Ovary (tissue), 9 donors: ENCODE results near the gene OR2C3. TPM values are rescaled to one million over a fixed set of nuclear protein-coding genes. Genes with fewer than 3 reads are reported as not detected.
"Not testable (repeated sequence)": the region's sequence is repeated elsewhere in the genome, so short reads cannot be mapped to it uniquely, and the experiment has no call there.

Experiments used
- DNase-seq, 5 donors: peaks; one replicate each; pipeline ENCODE4 v3.0.0-alpha.2; 2019 to 2020
- H3K27ac ChIP-seq, 2 donors: fragments of 200-600 bp; one replicate each; pipeline versions ENCODE4 v1.5.1 to v1.8.0; 2019 to 2022
- H3K27me3 ChIP-seq: fragments of 200-600 bp; one replicate; pipeline ENCODE4 v1.8.0; 2022
- H3K36me3 ChIP-seq: fragments of 200-600 bp; sonication (generic); one replicate; pipeline ENCODE4 v1.5.1; 2019
- H3K4me1 ChIP-seq: one replicate; pipeline ENCODE4 v1.8.1; 2013; ENCODE audit warnings: mild to moderate bottlenecking, moderate library complexity; ENCODE audit not compliant: insufficient read depth
- H3K4me3 ChIP-seq: fragments of 200-600 bp; sonication (generic); one replicate; pipeline ENCODE4 v1.5.1; 2017
- H3K9me3 ChIP-seq, 2 donors: fragments of 200-600 bp in 1 of 2; sonication (generic) in 1 of 2; one replicate each; pipeline versions ENCODE4 v1.5.1 to v1.8.1; 2013 to 2019; ENCODE audit warnings: mild to moderate bottlenecking in 1 of 2, moderate library complexity in 1 of 2
- CTCF ChIP-seq, 3 donors: fragments of 450-650 bp in 2 of 3; fragments of 200-600 bp in 1 of 3; IDR thresholded peaks; one replicate each; pipeline versions ENCODE4 v1.5.1 to v1.8.0; 2016 to 2022; ENCODE audit warnings: antibody characterized with exemption in 3 of 3, mild to moderate bottlenecking in 1 of 3
- EP300 ChIP-seq: sonication (generic); formaldehyde crosslinking; IDR thresholded peaks from one replicate; pipeline ENCODE4 v1.6.1; 2017; ENCODE audit warnings: antibody characterized with exemption
- POLR2A ChIP-seq: fragments of 450-650 bp; IDR thresholded peaks from one replicate; pipeline ENCODE4 v1.6.1; 2017; ENCODE audit warnings: antibody characterized with exemption, mild to moderate bottlenecking, moderate library complexity
- WGBS, 3 donors: extraction: QIAGEN DNeasy Blood & Tissue Kit in 1 of 3; methylation state at CpG; one replicate each; pipeline versions ENCODE4 v1.1.5 to v1.1.7; 2013 to 2017; 5-methylcytosine and 5-hydroxymethylcytosine counted together
- intact Hi-C, 4 donors: fragments of 100-400 bp; cut with DNase I; formaldehyde crosslinking; loops; one replicate each; pipeline versions ENCODE4 v1.11.0 to v1.15.1; 2022 to 2023
- polyA plus RNA-seq, 2 donors: library from polyadenylated mRNA; stranded (reverse); fragments of 200-250 nt in 1 of 2; fragments of 350-450 nt in 1 of 2; fragmentation: Illumina TruSeq in 1 of 2; extraction: RNeasy Lipid Tissue Mini Kit (QIAGEN cat#74804) in 1 of 2; gene quantifications; one replicate each; pipeline ENCODE4 v1.2.3, GENCODE V29; 2013 to 2014
- total RNA-seq, 7 donors: library from RNA; depleted of rRNA in 2 of 7; stranded (reverse); fragments of >200 nt in 2 of 7; fragmentation: NEBNext Ultra II Directional in 3 of 7; extraction: Animal tissue kit (Norgen Biotek cat#: 25700) in 3 of 7; gene quantifications; one replicate each; pipeline versions ENCODE4 v1.1.0 to v1.2.4, GENCODE V29; 2016 to 2023
- donor health status: DM: no; HTN: no; CAD: no; lungs with moderate emphysema.
- donor health status: DM: no; HTN: no; CAD: no.
- donor health status: Bipolar disorder and iron deficiency.
- donor health status: DM: yes; HTN: yes; CAD: no.
- donor health status: DM: no; HTN: no; CAD: no.
- donor health status: DM: yes; HTN: yes; CAD: no.

OR2C3 gene
- total and polyA plus RNA-seq, 9 donors: 0.04 to 0.15 TPM; not detected in 7

GRCh38 chr1:247487057-247487456 lies 49.2 kb downstream of the OR2C3 start:
- Histone ChIP-seq H3K27ac (no peak overlapping the region), H3K27me3 (no peaks in the 10 kb centered on the region), H3K9me3 (no peaks in the 10 kb centered on the region), H3K4me1 (no peaks in the 10 kb centered on the region), H3K36me3 (no peaks in the 10 kb centered on the region), H3K4me3 (no peak overlapping the region)
- TF ChIP-seq POLR2A (no peak), EP300 (no peak), CTCF (IDR thresholded peaks at IDR 0.05) (peak in 1 of 3 donors; percentile 10)
- DNase-seq: no peak
- intact Hi-C loops: no loop called here

- intact Hi-C loops: no loop called here
- Histone ChIP-seq H3K4me3 (no peak overlapping the region), H3K27me3 (no peaks in the 10 kb centered on the region), H3K4me1 (no peaks in the 10 kb centered on the region), H3K27ac (no peak overlapping the region), H3K36me3 (no peaks in the 10 kb centered on the region), H3K9me3 (no peaks in the 10 kb centered on the region)
- TF ChIP-seq EP300 (no peak), CTCF (IDR thresholded peaks at IDR 0.05) (no peak), POLR2A (no peak)
- WGBS, 3 donors: 20 to 64% (median 21%) methylated on average over 1 of the region's 1 CpG
- no peak for DNase-seq
These were observed 53.5 kb downstream of the OR2C3 start for GRCh38 chr1:247482747-247483146.

- 87 to 92% (median 88%) methylated on average over 6 of the region's 6 CpGs for WGBS, 3 donors
- H3K4me3 ChIP-seq, H3K9me3 ChIP-seq, H3K36me3 ChIP-seq, H3K4me1 ChIP-seq, H3K27me3 ChIP-seq, DNase-seq, intact Hi-C loops, H3K27ac ChIP-seq: not testable (repeated sequence)
These were observed 59.7 kb downstream of the OR2C3 start for GRCh38 chr1:247476328-247477058.

DNA sequence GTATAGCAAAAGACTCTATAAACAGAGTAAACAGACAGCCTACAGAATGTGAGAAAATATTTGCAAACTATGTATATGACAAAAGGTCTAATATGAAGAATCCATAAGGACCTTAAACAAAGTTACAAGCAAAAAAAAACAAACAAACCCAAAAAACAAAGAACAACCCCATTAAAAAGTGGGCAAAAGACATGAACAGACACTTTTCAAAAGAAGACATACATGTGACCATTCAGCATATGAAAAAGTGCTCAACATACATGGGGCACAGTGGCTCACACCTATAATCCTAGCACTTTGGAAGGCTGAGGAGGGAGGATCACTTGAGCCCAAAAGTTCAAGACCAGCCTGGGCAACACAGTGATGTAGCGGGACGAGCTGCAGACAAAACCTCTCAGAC lies 60.4 kb downstream of the OR2C3 start:
- no peak overlapping the region for H3K4me3 ChIP-seq
- no peaks in the 10 kb centered on the region for H3K4me1 ChIP-seq
- H3K36me3 ChIP-seq: no peaks in the 10 kb centered on the region
- H3K27me3 ChIP-seq: no peaks in the 10 kb centered on the region
- intact Hi-C loops: no loop called here
- WGBS, 3 donors: 90 to 94% (median 93%) methylated on average over 2 of the region's 2 CpGs
- no peaks in the 10 kb centered on the region for H3K9me3 ChIP-seq
- H3K27ac ChIP-seq: no peak overlapping the region
- no peak for TF ChIP-seq EP300
- no peak for TF ChIP-seq POLR2A
- TF ChIP-seq CTCF (IDR thresholded peaks at IDR 0.05): no peak
- DNase-seq: no peak

Other genes starting within 250 kb of the OR2C3 start
- 10 to 100 TPM; 31.8 to 53.8 (median 42.4) TPM for gene ZNF496, start 204.6 kb downstream of the OR2C3 start, total RNA-seq
- 10 to 100 TPM; 19.3 to 28.6 TPM for gene ZNF496, start 204.6 kb downstream of the OR2C3 start, polyA plus RNA-seq
- 1 to 10 TPM in 6 of 7 donors, under 1 TPM in 1; 0.61 to 1.7 (median 1.2) TPM for gene NLRP3, start 120.3 kb downstream of the OR2C3 start, total RNA-seq
- 1 to 10 TPM in 1 of 2 donors, under 1 TPM in 1; 0.50 to 2.2 TPM for gene NLRP3, start 120.3 kb downstream of the OR2C3 start, polyA plus RNA-seq
- gene OR2B11, start 78.3 kb downstream of the OR2C3 start, total RNA-seq: not detected
- not detected for gene OR2B11, start 78.3 kb downstream of the OR2C3 start, polyA plus RNA-seq
- under 1 TPM in 3 of 7 donors, not detected in 4; 0.13 to 0.42 (median 0.35) TPM for gene GCSAML, start 12.7 kb upstream of the OR2C3 start, total RNA-seq
- under 1 TPM; 0.05 to 0.52 TPM for gene GCSAML, start 12.7 kb upstream of the OR2C3 start, polyA plus RNA-seq
- gene OR2G2, start 51.9 kb upstream of the OR2C3 start, total RNA-seq: not detected
- gene OR2G2, start 51.9 kb upstream of the OR2C3 start, polyA plus RNA-seq: not detected
- not detected for gene OR2G3, start 69.1 kb upstream of the OR2C3 start, total RNA-seq
- not detected for gene OR2G3, start 69.1 kb upstream of the OR2C3 start, polyA plus RNA-seq
- not detected for gene OR13G1, start 143.3 kb upstream of the OR2C3 start, total RNA-seq
- gene OR13G1, start 143.3 kb upstream of the OR2C3 start, polyA plus RNA-seq: not detected
- not detected for gene OR6F1, start 180.2 kb upstream of the OR2C3 start, total RNA-seq
- not detected for gene OR6F1, start 180.2 kb upstream of the OR2C3 start, polyA plus RNA-seq
- gene OR14K1, start 202.2 kb upstream of the OR2C3 start, total RNA-seq: not detected
- not detected for gene OR14K1, start 202.2 kb upstream of the OR2C3 start, polyA plus RNA-seq
- not detected for gene OR14A2, start 211.7 kb upstream of the OR2C3 start, total RNA-seq
- not detected for gene OR14A2, start 211.7 kb upstream of the OR2C3 start, polyA plus RNA-seq
- not detected for gene OR1C1, start 224.1 kb upstream of the OR2C3 start, total RNA-seq
- not detected for gene OR1C1, start 224.1 kb upstream of the OR2C3 start, polyA plus RNA-seq